ENCODE measurements around the gene SAP130.

GRCh38 chr2:127961729-127962128 lies 66.1 kb downstream of the SAP130 start:
- no peak for TF ChIP-seq POLR2AphosphoS5 (IDR thresholded peaks at IDR 0.05)
- TF ChIP-seq CTCF (IDR thresholded peaks at IDR 0.05): no peak
- TF ChIP-seq POLR2A (IDR thresholded peaks at IDR 0.05): no peak

All from prostate gland (tissue), 2 donors.